Loucy (cell line): ENCODE data around the gene USHBP1.

ENCODE experiments used
- H2AFZ ChIP-seq: fragments of 200-600 bp; sonication (generic); 2 replicates; pipeline ENCODE4 v1.6.0; 2016; ENCODE audit warnings: antibody characterized with exemption, mild to moderate bottlenecking, low read length, moderate library complexity
- H3F3A ChIP-seq: fragments of 200-600 bp; 2 replicates; pipeline ENCODE4 v1.6.0; 2016; ENCODE audit warnings: antibody characterized with exemption, low read depth, mild to moderate bottlenecking
- H3K27me3 ChIP-seq: fragments of 200-600 bp; sonication (generic); 2 replicates; pipeline ENCODE4 v1.6.1; 2014; ENCODE audit warnings: low read length, mild to moderate bottlenecking; ENCODE audit not compliant: insufficient read depth, poor library complexity, severe bottlenecking
- H3K36me3 ChIP-seq: fragments of 200-600 bp; sonication (generic); 2 replicates; pipeline ENCODE4 v1.6.1; 2016; ENCODE audit warnings: low read length; ENCODE audit not compliant: insufficient read depth
- H3K4me1 ChIP-seq: fragments of 200-600 bp; sonication (generic); 2 replicates; pipeline ENCODE4 v1.5.1; 2014; ENCODE audit warnings: low read length, mild to moderate bottlenecking; ENCODE audit not compliant: insufficient read depth, poor library complexity, severe bottlenecking
- H3K4me2 ChIP-seq: fragments of 200-600 bp; sonication (generic); 2 replicates; pipeline ENCODE4 v1.6.0; 2014; ENCODE audit warnings: antibody characterized with exemption, low read length, low read depth, mild to moderate bottlenecking; ENCODE audit not compliant: poor library complexity, severe bottlenecking
- H3K4me3 ChIP-seq: fragments of 200-600 bp; sonication (generic); 2 replicates; pipeline ENCODE4 v1.5.1; 2014; ENCODE audit warnings: low read length, mild to moderate bottlenecking, mixed read lengths; ENCODE audit not compliant: poor library complexity, severe bottlenecking
- H3K79me2 ChIP-seq: fragments of 200-600 bp; sonication (generic); 2 replicates; pipeline ENCODE4 v1.6.1; 2014; ENCODE audit warnings: low read length; ENCODE audit not compliant: insufficient read depth
- H3K9ac ChIP-seq: fragments of 200-600 bp; sonication (generic); 2 replicates; pipeline ENCODE4 v1.6.0; 2014; ENCODE audit warnings: mild to moderate bottlenecking, low read depth, low read length, moderate library complexity; ENCODE audit not compliant: poor library complexity, severe bottlenecking
- H3K9me2 ChIP-seq: fragments of 200-600 bp; sonication (generic); replicated peaks from 2 replicates; pipeline ENCODE4 v1.6.1; 2016; ENCODE audit warnings: low read depth, low read length, mixed read lengths
- H3K9me3 ChIP-seq: fragments of 200-600 bp; sonication (generic); 2 replicates; pipeline ENCODE4 v1.6.1; 2014; ENCODE audit warnings: mild to moderate bottlenecking, antibody characterized with exemption, low read length, low read depth; ENCODE audit not compliant: insufficient read depth
- H4K20me1 ChIP-seq: fragments of 200-600 bp; sonication (generic); 2 replicates; pipeline ENCODE4 v1.6.0; 2014; ENCODE audit warnings: antibody characterized with exemption, low read length, mild to moderate bottlenecking; ENCODE audit not compliant: insufficient read depth, poor library complexity, severe bottlenecking
- CTCF ChIP-seq: fragments of 200-600 bp; sonication (generic); conservative IDR thresholded peaks from 2 replicates; pipeline ENCODE4 v1.5.1; 2014; ENCODE audit warnings: mild to moderate bottlenecking, antibody characterized with exemption, low read length
- EZH2phosphoT487 ChIP-seq: fragments of 200-600 bp; IDR thresholded peaks from 2 replicates; pipeline ENCODE4 v1.6.1; 2018; ENCODE audit warnings: antibody characterized with exemption, mild to moderate bottlenecking, moderate library complexity, borderline replicate concordance

USHBP1 gene

GRCh38 chr19:17311455-17312188 lies 47.1 kb upstream of the USHBP1 start:
- Histone ChIP-seq H3K9ac (no peak overlapping the region), H3F3A (no peaks in the 10 kb centered on the region), H2AFZ (no peak overlapping the region), H4K20me1 (peaks cover 29% of the 10 kb centered on the region), H3K27me3 (peaks cover 4% of the 10 kb centered on the region), H3K36me3 (peaks cover 23% of the 10 kb centered on the region; the same call in 1 of the 2 replicates), H3K79me2 (peaks cover 56% of the 10 kb centered on the region), H3K9me2 (no peaks in the 10 kb centered on the region), H3K4me3 (peak overlapping the region; percentile 36), H3K9me3 (no peaks in the 10 kb centered on the region), H3K4me1 (peaks cover 16% of the 10 kb centered on the region), H3K4me2 (peak overlapping the region; percentile 81)
- TF ChIP-seq CTCF, result no peak
- TF ChIP-seq EZH2phosphoT487, result no peak

GRCh38 chr19:17309965-17310461 lies 45.5 kb upstream of the USHBP1 start:
- H3K9ac ChIP-seq, result peak overlapping the region; percentile 90
- H3K79me2 ChIP-seq, result peaks cover 61% of the 10 kb centered on the region
- H3K4me2 ChIP-seq, result peak overlapping the region; percentile 81
- peaks cover 29% of the 10 kb centered on the region for H4K20me1 ChIP-seq
- no peaks in the 10 kb centered on the region for H3K9me2 ChIP-seq
- H3F3A ChIP-seq, result peaks cover 3% of the 10 kb centered on the region; the same call in 1 of the 2 replicates
- peak overlapping the region; percentile 92 for H3K4me3 ChIP-seq
- no peak for TF ChIP-seq CTCF
- no peak for TF ChIP-seq EZH2phosphoT487
- peaks cover 13% of the 10 kb centered on the region; the same call in 1 of the 2 replicates for H3K36me3 ChIP-seq
- peaks cover 20% of the 10 kb centered on the region for H3K4me1 ChIP-seq
- no peaks in the 10 kb centered on the region for H3K9me3 ChIP-seq
- H3K27me3 ChIP-seq, result peaks cover 4% of the 10 kb centered on the region
- no peak overlapping the region for H2AFZ ChIP-seq

DNA sequence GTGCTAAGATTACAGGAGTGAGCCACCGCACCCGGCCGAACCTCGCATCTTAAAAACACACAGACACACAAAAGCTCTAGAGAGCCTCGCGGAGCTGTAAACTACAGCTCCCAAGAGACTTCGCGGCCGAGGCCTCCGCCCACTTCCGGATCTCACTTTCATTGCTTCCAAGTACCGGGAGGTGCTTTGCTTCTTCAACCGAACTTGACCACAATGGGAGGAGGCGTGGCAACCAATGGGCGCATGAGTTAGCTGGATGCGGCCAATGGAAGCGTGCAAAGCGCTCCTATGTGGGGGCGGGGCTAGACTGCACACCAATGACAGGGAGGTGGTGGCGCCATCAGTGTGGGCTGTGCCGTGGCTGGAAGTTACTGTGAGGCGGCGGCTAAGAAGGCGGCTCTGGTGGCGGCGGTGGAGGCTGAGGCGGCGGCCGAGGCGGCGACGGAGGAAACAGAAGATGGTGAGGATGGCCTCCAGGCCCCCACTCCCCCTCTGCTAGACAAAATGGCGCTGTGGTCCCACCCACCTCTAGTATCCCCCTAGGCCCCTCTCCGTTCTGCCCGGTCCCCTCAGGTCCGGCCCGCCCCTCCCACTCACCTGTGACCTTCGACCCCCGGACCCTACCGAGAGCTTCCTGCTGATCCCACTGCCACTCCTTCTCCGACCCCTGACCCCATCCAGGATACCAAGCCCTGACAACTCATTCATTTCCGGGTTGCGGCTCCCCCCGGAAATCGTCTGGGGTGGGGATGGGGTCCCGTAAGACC lies 44.8 kb upstream of the USHBP1 start, which contains the start of gene DDA1:
TSS of gene DDA1 (plus strand) at position 366 of the 767 bp plus-strand sequence. CDS start at position 458, 92 bp downstream.
- peaks cover 4% of the 10 kb centered on the region for H3K27me3 ChIP-seq
- H3K9me2 ChIP-seq, result no peaks in the 10 kb centered on the region
- H3F3A ChIP-seq, result peaks cover 4% of the 10 kb centered on the region; the same call in 1 of the 2 replicates
- peaks cover 25% of the 10 kb centered on the region for H3K4me1 ChIP-seq
- H3K79me2 ChIP-seq, result peaks cover 61% of the 10 kb centered on the region
- H3K36me3 ChIP-seq, result peaks cover 8% of the 10 kb centered on the region; the same call in 1 of the 2 replicates
- H2AFZ ChIP-seq, result peak within 1 kb of the TSS; percentile 16; the same call in 1 of the 2 replicates
- H3K4me3 ChIP-seq, result peak within 1 kb of the TSS; percentile 92
- peak within 1 kb of the TSS; percentile 81 for H3K4me2 ChIP-seq
- H3K9me3 ChIP-seq, result no peaks in the 10 kb centered on the region
- peaks cover 29% of the 10 kb centered on the region for H4K20me1 ChIP-seq
- TF ChIP-seq CTCF (no peak), EZH2phosphoT487 (no peak)
- H3K9ac ChIP-seq, result peak within 1 kb of the TSS; percentile 90
